H9 (cell line): Measurements from ENCODE around the gene MIGA2. TPM values are rescaled to one million over a fixed set of nuclear protein-coding genes. Genes with fewer than 3 reads are reported as not detected.

ENCODE experiments used
- DNase-seq: peaks from one replicate; pipeline ENCODE4 v3.0.0-alpha.2; 2017
- H2AFZ ChIP-seq: one replicate; pipeline ENCODE4 v1.6.1; 2013; ENCODE audit warnings: mild to moderate bottlenecking, low read length, control low read depth, moderate library complexity
- H2AK5ac ChIP-seq: 2 replicates; pipeline ENCODE4 v1.6.1; 2013; ENCODE audit warnings: low read length, control low read depth, mixed read lengths; ENCODE audit not compliant: insufficient read length
- H2BK120ac ChIP-seq: one replicate; pipeline ENCODE4 v1.6.1; 2013; ENCODE audit warnings: low read depth, mild to moderate bottlenecking, low read length, control low read depth, inconsistent platforms; ENCODE audit not compliant: poor library complexity, severe bottlenecking
- H2BK12ac ChIP-seq: 2 replicates; pipeline ENCODE4 v1.6.1; 2013; ENCODE audit warnings: low read length, control low read depth, mixed read lengths, low read depth; ENCODE audit not compliant: insufficient read length
- H2BK15ac ChIP-seq: 2 replicates; pipeline ENCODE4 v1.6.1; 2013; ENCODE audit warnings: low read depth, low read length, control low read depth
- H2BK20ac ChIP-seq: one replicate; pipeline ENCODE4 v1.6.1; 2013; ENCODE audit warnings: low read depth, mild to moderate bottlenecking, low read length, control low read depth, inconsistent platforms; ENCODE audit not compliant: poor library complexity, severe bottlenecking
- H2BK5ac ChIP-seq: 2 replicates; pipeline ENCODE4 v1.6.1; 2013; ENCODE audit warnings: low read length, control low read depth, mixed read lengths; ENCODE audit not compliant: insufficient read length
- H3K14ac ChIP-seq: 2 replicates; pipeline ENCODE4 v1.6.1; 2013; ENCODE audit warnings: low read length, control low read depth; ENCODE audit not compliant: insufficient read depth
- H3K18ac ChIP-seq: 2 replicates; pipeline ENCODE4 v1.6.1; 2013; ENCODE audit warnings: low read depth, mild to moderate bottlenecking, mixed read lengths, low read length, control low read depth; ENCODE audit not compliant: insufficient read length
- H3K23ac ChIP-seq: 2 replicates; pipeline ENCODE4 v1.6.1; 2013; ENCODE audit warnings: low read length, control low read depth, mixed read lengths, low read depth; ENCODE audit not compliant: insufficient read length
- H3K23me2 ChIP-seq: 2 replicates; pipeline ENCODE4 v1.6.1; 2013; ENCODE audit warnings: low read depth, mild to moderate bottlenecking, mixed read lengths, low read length, control low read depth; ENCODE audit not compliant: insufficient read length, poor library complexity, severe bottlenecking
- H3K27ac ChIP-seq: 2 replicates; pipeline ENCODE4 v1.5.1; 2013; ENCODE audit warnings: low read length, control low read depth, mixed read lengths, low read depth; ENCODE audit not compliant: insufficient read length
- H3K27me3 ChIP-seq: 2 replicates; pipeline ENCODE4 v1.6.1; 2013; ENCODE audit warnings: low read length, control low read depth, inconsistent platforms; ENCODE audit not compliant: insufficient read depth
- H3K4ac ChIP-seq: 2 replicates; pipeline ENCODE4 v1.6.1; 2013; ENCODE audit warnings: low read depth, mild to moderate bottlenecking, control low read depth, inconsistent platforms, low read length, moderate library complexity
- H3K4me1 ChIP-seq: 2 replicates; pipeline ENCODE4 v1.6.1; 2013; ENCODE audit warnings: low read length, control low read depth, inconsistent platforms; ENCODE audit not compliant: insufficient read depth
- H3K4me2 ChIP-seq: 2 replicates; pipeline ENCODE4 v1.6.1; 2013; ENCODE audit warnings: low read length, control low read depth, mixed read lengths; ENCODE audit not compliant: insufficient read length, insufficient read depth
- H3K56ac ChIP-seq: 2 replicates; pipeline ENCODE4 v1.6.1; 2013; ENCODE audit warnings: low read depth, mild to moderate bottlenecking, mixed read lengths, low read length, control low read depth; ENCODE audit not compliant: insufficient read length
- H3K79me1 ChIP-seq: 2 replicates; pipeline ENCODE4 v1.6.1; 2013; ENCODE audit warnings: low read depth, mild to moderate bottlenecking, moderate library complexity, low read length, control low read depth, inconsistent platforms; ENCODE audit not compliant: insufficient read depth, poor library complexity, severe bottlenecking
- H3K79me2 ChIP-seq: 2 replicates; pipeline ENCODE4 v1.6.1; 2013; ENCODE audit warnings: low read length, control low read depth, inconsistent platforms; ENCODE audit not compliant: insufficient read depth
- H3K9ac ChIP-seq: 2 replicates; pipeline ENCODE4 v1.6.1; 2013; ENCODE audit warnings: low read length, control low read depth, mixed read lengths; ENCODE audit not compliant: insufficient read length; ENCODE audit errors: extremely low read depth
- H3K9me3 ChIP-seq: one replicate; pipeline ENCODE4 v1.6.1; 2013; ENCODE audit warnings: low read depth, low read length, inconsistent platforms; ENCODE audit not compliant: control insufficient read depth
- H3T11ph ChIP-seq: one replicate; pipeline ENCODE4 v1.6.1; 2013; ENCODE audit warnings: mild to moderate bottlenecking, low read length, control low read depth, inconsistent platforms
- H4K20me1 ChIP-seq: one replicate; pipeline ENCODE4 v1.6.1; 2013; ENCODE audit not compliant: control insufficient read depth, insufficient read length, insufficient read depth
- H4K5ac ChIP-seq: 2 replicates; pipeline ENCODE4 v1.6.1; 2013; ENCODE audit warnings: low read depth, mild to moderate bottlenecking, mixed read lengths, low read length, control low read depth; ENCODE audit not compliant: insufficient read length
- H4K8ac ChIP-seq: replicated peaks from 2 replicates; pipeline ENCODE4 v1.6.1; 2013; ENCODE audit warnings: low read length, control low read depth, mixed read lengths, low read depth; ENCODE audit not compliant: insufficient read length
- H4K91ac ChIP-seq: 2 replicates; pipeline ENCODE4 v1.6.1; 2013; ENCODE audit warnings: low read depth, mild to moderate bottlenecking, moderate library complexity, mixed read lengths, low read length, control low read depth; ENCODE audit not compliant: insufficient read length
- H3K27ac Mint-ChIP-seq, 3 experiments: 2 replicates in 2 of 3; 3 replicates in 1 of 3; pipeline ENCODE4 v1.8.0; 2020 to 2021; ENCODE audit warnings: mixed read lengths in 3 of 3, mild to moderate bottlenecking in 1 of 3, moderate library complexity in 1 of 3
- H3K27me3 Mint-ChIP-seq: 2 replicates; pipeline ENCODE4 v1.8.0; 2021; ENCODE audit warnings: low read depth, mild to moderate bottlenecking, moderate library complexity, mixed read lengths
- H3K36me3 Mint-ChIP-seq, 3 experiments: 2 replicates in 2 of 3; 3 replicates in 1 of 3; pipeline ENCODE4 v1.8.0; 2020 to 2021; ENCODE audit warnings: low read depth in 3 of 3, mixed read lengths in 3 of 3; ENCODE audit not compliant: insufficient read depth in 1 of 3
- H3K4me1 Mint-ChIP-seq, 2 experiments: 2 replicates each; pipeline ENCODE4 v1.8.0; 2020; ENCODE audit warnings: mixed read lengths in 2 of 2
- H3K4me3 Mint-ChIP-seq, 2 experiments: 2 replicates in 1 of 2; 3 replicates in 1 of 2; pipeline ENCODE4 v1.8.0; 2020 to 2021; ENCODE audit warnings: mild to moderate bottlenecking in 2 of 2, mixed read lengths in 2 of 2, moderate library complexity in 1 of 2
- H3K9me3 Mint-ChIP-seq, 2 experiments: 2 replicates in 1 of 2; 3 replicates in 1 of 2; pipeline ENCODE4 v1.8.0; 2020; ENCODE audit warnings: mild to moderate bottlenecking in 2 of 2, mixed read lengths in 2 of 2, moderate library complexity in 1 of 2
- CTCF ChIP-seq: fragments of 200-600 bp; sonication (generic); conservative IDR thresholded peaks from 3 replicates; pipeline ENCODE4 v1.8.0; 2021; ENCODE audit warnings: antibody characterized with exemption, mild to moderate bottlenecking
- WGBS: extraction: QIAGEN DNeasy Blood & Tissue Kit; methylation state at CpG from one replicate; pipeline ENCODE4 v1.1.7; 2013; ENCODE audit warnings: missing lambda C conversion rate, low lambda C conversion rate, mixed read lengths; ENCODE audit not compliant: insufficient read length; ENCODE audit errors: extremely low coverage; 5-methylcytosine and 5-hydroxymethylcytosine counted together
- total RNA-seq: library from RNA; stranded (reverse); gene quantifications from 2 replicates; pipeline ENCODE4 v1.2.1, GENCODE V29; 2021

The MIGA2 gene
- total RNA-seq, 1 experiment from 2014 or later, result 37.8 TPM

GRCh38 chr9:129080601-129081387, 44.4 kb downstream of the MIGA2 start, which contains the start of gene DOLPP1:
TSS of gene DOLPP1 (plus strand) at chr9:129081111. CDS start at chr9:129081132, 21 bp downstream.
- DNase-seq, result peak; percentile 100
- no peak within 1 kb of the TSS for H2BK5ac ChIP-seq
- H3K4me1 ChIP-seq, result no peaks in the 10 kb centered on the region; the same call in 1 of the 2 replicates
- H3K27ac ChIP-seq, result no peak within 1 kb of the TSS
- peaks cover 2% of the 10 kb centered on the region for H3K79me1 ChIP-seq
- H2BK15ac ChIP-seq, result no peak within 1 kb of the TSS
- no peak within 1 kb of the TSS for H3T11ph ChIP-seq
- no peak within 1 kb of the TSS for H4K8ac ChIP-seq
- TF ChIP-seq CTCF, result no peak
- H3K4ac ChIP-seq, result no peak within 1 kb of the TSS
- peaks cover 2% of the 10 kb centered on the region for H4K20me1 ChIP-seq
- peak within 1 kb of the TSS; percentile 86 for H3K4me2 ChIP-seq
- H3K79me2 ChIP-seq, result peaks cover 6% of the 10 kb centered on the region; the same call in 1 of the 2 replicates
- no peak within 1 kb of the TSS for H3K23ac ChIP-seq
- H2BK120ac ChIP-seq, result no peak within 1 kb of the TSS
- no peak within 1 kb of the TSS for H3K14ac ChIP-seq
- Mint-ChIP-seq H3K27ac (peak within 1 kb of the TSS; percentile 77 to 93 (median 79); a peak in 4 of 7 replicates), H3K4me1 (peaks cover 3 to 17% of the 10 kb centered on the region in 2 experiments), H3K27me3 (peaks cover 3% of the 10 kb centered on the region; the same call in 1 of the 2 replicates), H3K9me3 (no peaks in the 10 kb centered on the region), H3K36me3 (peaks cover 5 to 15% (median 11%) of the 10 kb centered on the region in 3 experiments; a peak in 6 of 7 replicates), H3K4me3 (peak within 1 kb of the TSS; percentile 88 to 95)
- H2AK5ac ChIP-seq, result no peak within 1 kb of the TSS
- no peak within 1 kb of the TSS for H4K5ac ChIP-seq
- H3K23me2 ChIP-seq, result peaks cover 12% of the 10 kb centered on the region
- H3K9ac ChIP-seq, result peak within 1 kb of the TSS; percentile 75
- H3K56ac ChIP-seq, result no peak within 1 kb of the TSS
- H3K18ac ChIP-seq, result no peak within 1 kb of the TSS
- no peaks in the 10 kb centered on the region for H3K9me3 ChIP-seq
- no peak within 1 kb of the TSS for H2BK12ac ChIP-seq
- H2BK20ac ChIP-seq, result no peak within 1 kb of the TSS
- H4K91ac ChIP-seq, result no peak within 1 kb of the TSS
- H2AFZ ChIP-seq, result no peak within 1 kb of the TSS
- H3K27me3 ChIP-seq, result no peaks in the 10 kb centered on the region
- no CpG with 5 or more reads among the region's 70 CpGs for WGBS
